Colon (tissue), 2 donors: ENCODE data around the gene FOXC1.

ENCODE experiments used
- FAIRE-seq: peaks from 2 replicates; lab custom pipeline; 2012; peaks lifted over from hg19 to GRCh38; lab: Jason Lieb, UNC
- donor health status: control.
- donor health status: control.

The FOXC1 gene

GRCh38 chr6:1624058-1624850, 14.5 kb downstream of the FOXC1 start:
- FAIRE-seq, result no peak

- no peak for FAIRE-seq
Observed at GRCh38 chr6:1624851-1625781, 15.4 kb downstream of the FOXC1 start.

GRCh38 chr6:1625794-1626435, 16.2 kb downstream of the FOXC1 start:
- FAIRE-seq, result no peak

GRCh38 chr6:1626481-1626880, 16.8 kb downstream of the FOXC1 start:
- FAIRE-seq, result no peak

GRCh38 chr6:1627827-1628560, 18.3 kb downstream of the FOXC1 start:
- no peak for FAIRE-seq

- FAIRE-seq, result no peak
Observed at GRCh38 chr6:1629316-1629715, 19.6 kb downstream of the FOXC1 start.

- FAIRE-seq, result no peak
Observed at GRCh38 chr6:1630212-1630770, 20.6 kb downstream of the FOXC1 start.

GRCh38 chr6:1630771-1631217, 21.1 kb downstream of the FOXC1 start:
- FAIRE-seq, result no peak

GRCh38 chr6:1631251-1631650, 21.5 kb downstream of the FOXC1 start:
- FAIRE-seq, result no peak

- FAIRE-seq, result no peak
Observed at GRCh38 chr6:1633366-1634021, 23.8 kb downstream of the FOXC1 start.

GRCh38 chr6:1634081-1634480, 24.4 kb downstream of the FOXC1 start:
- FAIRE-seq, result no peak

- no peak for FAIRE-seq
Observed at GRCh38 chr6:1635305-1636010, 25.7 kb downstream of the FOXC1 start.

- FAIRE-seq, result no peak
Observed at GRCh38 chr6:1636272-1636825, 26.6 kb downstream of the FOXC1 start.

- FAIRE-seq, result no peak
Observed at GRCh38 chr6:1636971-1637871, 27.5 kb downstream of the FOXC1 start.

- FAIRE-seq, result no peak
Observed at GRCh38 chr6:1639430-1639829, 29.7 kb downstream of the FOXC1 start.

- FAIRE-seq, result no peak
Observed at GRCh38 chr6:1640476-1640875, 30.8 kb downstream of the FOXC1 start.

GRCh38 chr6:1641343-1641885, 31.7 kb downstream of the FOXC1 start:
- no peak for FAIRE-seq

GRCh38 chr6:1643111-1643510, 33.4 kb downstream of the FOXC1 start:
- FAIRE-seq, result no peak
